Activated CD8-positive, alpha-beta T cell treated with anti-CD3 and anti-CD28 coated beads for 36 hours (primary cell): ENCODE measurements around the gene ALKBH5. TPM values are rescaled to one million over a fixed set of nuclear protein-coding genes. Genes with fewer than 3 reads are reported as not detected.

Experiments
- ATAC-seq: fragments of 200-7000 bp; cut with Tn5 transposase; one replicate; pipeline ENCODE4 v1.10.0; 2021; ENCODE audit warnings: mild to moderate bottlenecking, moderate library complexity
- CTCF ChIA-PET: fragments of 350-600 bp; sonication (Branson Sonifier 250); formaldehyde crosslinking; loops from one replicate; lab custom pipeline; 2021; ENCODE audit warnings: antibody characterized with exemption; lab: Charles Lee
- POLR2A ChIA-PET: fragments of 350-600 bp; sonication (Branson Sonifier 250); formaldehyde crosslinking; loops from one replicate; lab custom pipeline; 2021; ENCODE audit warnings: antibody characterized with exemption; lab: Charles Lee
- DNase-seq: peaks from one replicate; pipeline ENCODE4 v3.0.0-alpha.2; 2020
- H3K27ac Mint-ChIP-seq: one replicate; pipeline ENCODE4 v1.8.0; 2021; ENCODE audit warnings: mild to moderate bottlenecking, mixed read lengths
- H3K27me3 Mint-ChIP-seq: one replicate; pipeline ENCODE4 v1.8.0; 2021; ENCODE audit warnings: mixed read lengths
- H3K36me3 Mint-ChIP-seq: one replicate; pipeline ENCODE4 v1.8.0; 2021; ENCODE audit warnings: low read depth, mixed read lengths
- H3K4me1 Mint-ChIP-seq: one replicate; pipeline ENCODE4 v1.8.0; 2021; ENCODE audit warnings: low read depth, mixed read lengths
- H3K4me3 Mint-ChIP-seq: one replicate; pipeline ENCODE4 v1.8.0; 2021; ENCODE audit warnings: mild to moderate bottlenecking, moderate library complexity, mixed read lengths
- H3K9me3 Mint-ChIP-seq: one replicate; pipeline ENCODE4 v1.8.0; 2021; ENCODE audit warnings: mixed read lengths
- CTCF ChIP-seq: fragments of 200-600 bp; IDR thresholded peaks from one replicate; pipeline ENCODE4 v1.8.0; 2022; ENCODE audit warnings: antibody characterized with exemption, mild to moderate bottlenecking
- intact Hi-C: fragments of 100-400 bp; cut with micrococcal nuclease; formaldehyde crosslinking; loops from one replicate; pipeline ENCODE4 v1.10.0; 2022
- total RNA-seq, 2 experiments: library from RNA; stranded (reverse); gene quantifications; one replicate each; pipeline ENCODE4 v1.2.3, GENCODE V29; 2021

The ALKBH5 gene
- total RNA-seq, 2 experiments from 2014 or later: 213 to 217 TPM

GRCh38 chr17:18143044-18143936 is 40.3 kb upstream of the ALKBH5 start:
- no peak for TF ChIP-seq CTCF
- ChIA-PET CTCF (interaction anchor here (0.7 to 5.6 kb wide), 6 partner anchors 10 to 73 kb away, joined by 3 to 69 read pairs (median 24); partner anchors contain the start of gene ALKBH5), POLR2A (interaction anchor here (0.9 kb wide), 1 partner anchor 40 kb away, joined by 3 read pairs; the partner anchor contains the start of gene ALKBH5)
- Mint-ChIP-seq H3K4me3 (no peak overlapping the region), H3K36me3 (no peaks in the 10 kb centered on the region), H3K27ac (no peak overlapping the region), H3K9me3 (no peaks in the 10 kb centered on the region), H3K27me3 (no peaks in the 10 kb centered on the region), H3K4me1 (no peaks in the 10 kb centered on the region)
- peak; percentile 63 for ATAC-seq
- DNase-seq: peak; percentile 48
- intact Hi-C loops: no loop called here

GRCh38 chr17:18144261-18144660 is 39.4 kb upstream of the ALKBH5 start:
- Mint-ChIP-seq H3K9me3 (no peaks in the 10 kb centered on the region), H3K4me3 (no peak overlapping the region), H3K27ac (no peak overlapping the region), H3K36me3 (no peaks in the 10 kb centered on the region), H3K4me1 (no peaks in the 10 kb centered on the region), H3K27me3 (no peaks in the 10 kb centered on the region)
- no peak for TF ChIP-seq CTCF
- ChIA-PET POLR2A (interaction anchor here (0.9 kb wide), 1 partner anchor 39 kb away, joined by 3 read pairs; the partner anchor contains the start of gene ALKBH5), CTCF (interaction anchor here (1.2 to 5.6 kb wide), 4 partner anchors 9 to 72 kb away, joined by 4 to 69 read pairs (median 34); partner anchors contain the start of gene ALKBH5)
- intact Hi-C loops: no loop called here
- DNase-seq: no peak
- ATAC-seq: no peak

- no peak overlapping the region for H3K4me3 Mint-ChIP-seq
- H3K9me3 Mint-ChIP-seq: no peaks in the 10 kb centered on the region
- POLR2A ChIA-PET: no interaction called here
- no peaks in the 10 kb centered on the region for H3K4me1 Mint-ChIP-seq
- no peaks in the 10 kb centered on the region for H3K27me3 Mint-ChIP-seq
- H3K27ac Mint-ChIP-seq: no peak overlapping the region
- ATAC-seq: no peak
- H3K36me3 Mint-ChIP-seq: no peaks in the 10 kb centered on the region
- DNase-seq: no peak
- intact Hi-C loops: no loop called here
- CTCF ChIA-PET: interaction anchor here (1.2 to 5.6 kb wide), 2 partner anchors 9 to 38 kb away, joined by 4 to 69 read pairs; partner anchors contain the start of gene ALKBH5
- TF ChIP-seq CTCF: no peak
Measured at GRCh38 chr17:18144855-18145254, 38.8 kb upstream of the ALKBH5 start.

- Mint-ChIP-seq H3K27me3 (no peaks in the 10 kb centered on the region), H3K4me1 (no peaks in the 10 kb centered on the region), H3K4me3 (no peak overlapping the region), H3K9me3 (no peaks in the 10 kb centered on the region), H3K36me3 (no peaks in the 10 kb centered on the region), H3K27ac (no peak overlapping the region)
- ATAC-seq (no peak), DNase-seq (no peak)
- CTCF ChIA-PET: interaction anchor here (1.2 to 5.6 kb wide), 3 partner anchors 12 to 73 kb away, joined by 3 to 69 read pairs (median 3); partner anchors contain the start of gene ALKBH5
- TF ChIP-seq CTCF: no peak
- intact Hi-C loops: no loop called here
- POLR2A ChIA-PET: no interaction called here
Measured at GRCh38 chr17:18145811-18146210, 37.8 kb upstream of the ALKBH5 start.
